ENCODE results near the gene GPX4. TPM values are rescaled to one million over a fixed set of nuclear protein-coding genes. Genes with fewer than 3 reads are reported as not detected.
A peak's percentile ranks its signal among the peaks of the same experiment; 100 is the strongest.

The GPX4 gene
- total RNA-seq, 4 donors from 2014 or later = 338 to 386 (median 375) TPM

- H3K9me3 ChIP-seq = no peaks in the 10 kb centered on the region
- 92% methylated on average over 19 of the region's 20 CpGs for WGBS
- no peak for DNase-seq (ENCODE audit: extremely low spot score)
- intact Hi-C loops (cut with DNase I) = no loop called here
- H3K27me3 ChIP-seq = no peaks in the 10 kb centered on the region
- no peak for TF ChIP-seq POLR2AphosphoS5 (IDR thresholded peaks at IDR 0.05)
- TF ChIP-seq CTCF (IDR thresholded peaks at IDR 0.05) = no peak
- TF ChIP-seq EP300 (IDR thresholded peaks at IDR 0.05) = no peak
- no peak for TF ChIP-seq POLR2A (IDR thresholded peaks at IDR 0.05; ENCODE audit: low read depth)
- peak overlapping the region in 1 of 4 donors; percentile 31 for H3K27ac ChIP-seq (replicated peaks in 1 of 4)
- H3K4me1 ChIP-seq = peaks cover 0 to 37% (median 35%) of the 10 kb centered on the region in 4 donors
- H3K36me3 ChIP-seq = peaks cover 58 to 100% (median 96%) of the 10 kb centered on the region in 4 donors
- H3K4me3 ChIP-seq = no peak overlapping the region
Observed at GRCh38 chr19:1123381-1123780, 19.6 kb downstream of the GPX4 start.

- peak overlapping the region in 3 of 4 donors; percentile 31 to 40 (median 31) for H3K27ac ChIP-seq (replicated peaks in 1 of 4)
- peaks cover 0 to 43% (median 39%) of the 10 kb centered on the region in 4 donors for H3K4me1 ChIP-seq
- TF ChIP-seq POLR2AphosphoS5 (IDR thresholded peaks at IDR 0.05) = no peak
- no peak for TF ChIP-seq POLR2A (IDR thresholded peaks at IDR 0.05; ENCODE audit: low read depth)
- no peak for TF ChIP-seq CTCF (IDR thresholded peaks at IDR 0.05)
- no peak for TF ChIP-seq EP300 (IDR thresholded peaks at IDR 0.05)
- H3K36me3 ChIP-seq = peaks cover 51 to 99% (median 89%) of the 10 kb centered on the region in 4 donors
- no peaks in the 10 kb centered on the region for H3K27me3 ChIP-seq
- intact Hi-C loops (cut with DNase I) = no loop called here
- DNase-seq (ENCODE audit: extremely low spot score) = no peak
- 84% methylated on average over 12 of the region's 23 CpGs for WGBS
- no peaks in the 10 kb centered on the region for H3K9me3 ChIP-seq
- H3K4me3 ChIP-seq = no peak overlapping the region
Observed at GRCh38 chr19:1123885-1124677, 20.3 kb downstream of the GPX4 start.

GRCh38 chr19:1125601-1126467, 22.0 kb downstream of the GPX4 start:
- no peaks in the 10 kb centered on the region for H3K27me3 ChIP-seq
- no peak for DNase-seq (ENCODE audit: extremely low spot score)
- peaks cover 10 to 61% (median 57%) of the 10 kb centered on the region in 4 donors for H3K4me1 ChIP-seq
- H3K36me3 ChIP-seq = peaks cover 33 to 87% (median 72%) of the 10 kb centered on the region in 4 donors
- H3K9me3 ChIP-seq = no peaks in the 10 kb centered on the region
- intact Hi-C loops (cut with DNase I) = no loop called here
- H3K4me3 ChIP-seq = no peak overlapping the region
- TF ChIP-seq CTCF (IDR thresholded peaks at IDR 0.05) (no peak), POLR2AphosphoS5 (IDR thresholded peaks at IDR 0.05) (no peak), POLR2A (IDR thresholded peaks at IDR 0.05; ENCODE audit: low read depth) (no peak), EP300 (IDR thresholded peaks at IDR 0.05) (no peak)
- H3K27ac ChIP-seq (replicated peaks in 1 of 4) = no peak overlapping the region
- 89% methylated on average over 31 of the region's 33 CpGs for WGBS

- H3K27me3 ChIP-seq = no peaks in the 10 kb centered on the region
- intact Hi-C loops (cut with DNase I) = no loop called here
- peaks cover 20 to 73% (median 70%) of the 10 kb centered on the region in 4 donors for H3K4me1 ChIP-seq
- H3K27ac ChIP-seq (replicated peaks in 1 of 4) = peak overlapping the region in 1 of 4 donors; percentile 21
- WGBS = 90% methylated on average over 24 of the region's 33 CpGs
- H3K4me3 ChIP-seq = no peak overlapping the region
- no peak for DNase-seq (ENCODE audit: extremely low spot score)
- TF ChIP-seq POLR2AphosphoS5 (IDR thresholded peaks at IDR 0.05) = no peak
- TF ChIP-seq POLR2A (IDR thresholded peaks at IDR 0.05; ENCODE audit: low read depth) = no peak
- TF ChIP-seq EP300 (IDR thresholded peaks at IDR 0.05) = no peak
- no peak for TF ChIP-seq CTCF (IDR thresholded peaks at IDR 0.05)
- H3K9me3 ChIP-seq = no peaks in the 10 kb centered on the region
- peaks cover 20 to 73% (median 58%) of the 10 kb centered on the region in 4 donors for H3K36me3 ChIP-seq
Observed at GRCh38 chr19:1126984-1127760, 23.4 kb downstream of the GPX4 start.
